ENCODE results near the gene METTL2B. TPM values are rescaled to one million over a fixed set of nuclear protein-coding genes. Genes with fewer than 3 reads are reported as not detected.
"Not testable (repeated sequence)": the region's sequence is repeated elsewhere in the genome, so short reads cannot be mapped to it uniquely, and the experiment has no call there.

Gene METTL2B
- total and polyA plus RNA-seq, 9 donors, result 9.5 to 31.3 (median 20.3) TPM

GRCh38 chr7:128477336-128477690 lies 765 bp downstream of the METTL2B start:
- H3K27ac ChIP-seq; H3K27me3 ChIP-seq; H3K9me3 ChIP-seq; H3K36me3 ChIP-seq; DNase-seq; H3K4me1 ChIP-seq (ENCODE audit: insufficient read depth): not testable (repeated sequence)
- 3 to 4% (median 3%) methylated on average over 4 of the region's 4 CpGs for WGBS, 3 donors
- peak overlapping the region; percentile 78 for H3K4me3 ChIP-seq
- intact Hi-C loops (cut with DNase I), result loop anchor here in 2 of 4 donors (5.0 to 10.0 kb wide), 2 partner anchors 405 to 407 kb away; no protein-coding TSS in a partner anchor

GRCh38 chr7:128479082-128479481 lies 2.5 kb downstream of the METTL2B start:
- WGBS, 3 donors, result 81 to 87% (median 86%) methylated on average over 4 of the region's 4 CpGs
- H3K36me3 ChIP-seq; DNase-seq; H3K9me3 ChIP-seq; H3K27ac ChIP-seq; H3K4me1 ChIP-seq (ENCODE audit: insufficient read depth); H3K27me3 ChIP-seq; H3K4me3 ChIP-seq: not testable (repeated sequence)
- intact Hi-C loops (cut with DNase I), result loop anchor here in 2 of 4 donors (5.0 to 10.0 kb wide), 2 partner anchors 403 to 406 kb away; no protein-coding TSS in a partner anchor

DNA sequence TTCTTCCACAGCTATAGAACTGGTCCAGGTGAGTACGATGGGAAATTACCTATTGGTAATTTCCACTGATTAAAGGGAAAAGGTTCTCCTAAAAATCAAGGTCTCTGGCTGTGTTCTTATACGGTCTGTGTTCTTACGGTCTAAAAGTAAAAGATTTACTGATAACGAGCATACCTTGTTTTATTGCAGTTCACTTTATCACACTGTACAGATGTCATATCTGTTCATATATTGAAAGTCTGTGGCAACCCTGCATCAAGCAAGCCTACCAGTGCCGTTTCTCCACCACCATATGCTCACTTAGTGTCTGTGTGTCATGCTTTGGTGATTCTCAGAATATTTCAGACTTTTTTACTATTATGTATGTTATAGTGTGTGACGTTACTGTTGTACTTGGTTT lies 11.6 kb downstream of the METTL2B start:
- H3K27me3 ChIP-seq; H3K36me3 ChIP-seq; H3K4me1 ChIP-seq (ENCODE audit: insufficient read depth); H3K4me3 ChIP-seq; H3K9me3 ChIP-seq; DNase-seq; H3K27ac ChIP-seq; intact Hi-C loops (cut with DNase I): not testable (repeated sequence)
- 90 to 92% (median 92%) methylated on average over 6 of the region's 6 CpGs for WGBS, 3 donors

GRCh38 chr7:128497405-128497804 lies 20.9 kb downstream of the METTL2B start:
- no peak overlapping the region for H3K27ac ChIP-seq
- no peak overlapping the region for H3K4me3 ChIP-seq
- H3K4me1 ChIP-seq (ENCODE audit: insufficient read depth), result no peaks in the 10 kb centered on the region
- no peak for DNase-seq
- H3K9me3 ChIP-seq, result no peaks in the 10 kb centered on the region
- H3K27me3 ChIP-seq, result no peaks in the 10 kb centered on the region
- H3K36me3 ChIP-seq, result no peaks in the 10 kb centered on the region
- 84 to 93% (median 85%) methylated on average over 9 of the region's 9 CpGs for WGBS, 3 donors
- intact Hi-C loops (cut with DNase I), result no loop called here
- TF ChIP-seq POLR2A (IDR thresholded peaks at IDR 0.05) (no peak), EP300 (IDR thresholded peaks at IDR 0.05) (no peak)
- TF ChIP-seq, protein P1, sequence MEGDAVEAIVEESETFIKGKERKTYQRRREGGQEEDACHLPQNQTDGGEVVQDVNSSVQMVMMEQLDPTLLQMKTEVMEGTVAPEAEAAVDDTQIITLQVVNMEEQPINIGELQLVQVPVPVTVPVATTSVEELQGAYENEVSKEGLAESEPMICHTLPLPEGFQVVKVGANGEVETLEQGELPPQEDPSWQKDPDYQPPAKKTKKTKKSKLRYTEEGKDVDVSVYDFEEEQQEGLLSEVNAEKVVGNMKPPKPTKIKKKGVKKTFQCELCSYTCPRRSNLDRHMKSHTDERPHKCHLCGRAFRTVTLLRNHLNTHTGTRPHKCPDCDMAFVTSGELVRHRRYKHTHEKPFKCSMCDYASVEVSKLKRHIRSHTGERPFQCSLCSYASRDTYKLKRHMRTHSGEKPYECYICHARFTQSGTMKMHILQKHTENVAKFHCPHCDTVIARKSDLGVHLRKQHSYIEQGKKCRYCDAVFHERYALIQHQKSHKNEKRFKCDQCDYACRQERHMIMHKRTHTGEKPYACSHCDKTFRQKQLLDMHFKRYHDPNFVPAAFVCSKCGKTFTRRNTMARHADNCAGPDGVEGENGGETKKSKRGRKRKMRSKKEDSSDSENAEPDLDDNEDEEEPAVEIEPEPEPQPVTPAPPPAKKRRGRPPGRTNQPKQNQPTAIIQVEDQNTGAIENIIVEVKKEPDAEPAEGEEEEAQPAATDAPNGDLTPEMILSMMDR (IDR thresholded peaks at IDR 0.05), result no peak

DNA sequence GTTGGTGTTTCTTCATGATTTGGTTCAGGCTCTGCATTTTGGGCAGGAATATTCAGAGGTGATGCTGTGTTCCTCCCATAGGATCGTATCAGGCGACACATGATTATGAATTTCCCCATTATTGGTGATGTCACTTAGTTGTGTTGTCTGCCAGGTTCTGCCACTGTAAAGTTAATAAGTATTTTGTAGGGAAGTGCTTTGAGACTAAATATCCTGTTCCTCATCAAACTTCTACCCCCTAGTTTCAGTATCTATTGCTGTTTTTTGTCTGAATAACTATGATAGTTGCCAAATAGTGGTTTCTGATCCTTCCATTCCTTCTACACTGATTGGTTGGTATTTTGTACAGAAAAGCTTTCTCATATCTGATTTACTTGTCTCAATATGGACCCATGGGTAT lies 28.9 kb downstream of the METTL2B start:
- H3K4me1 ChIP-seq (ENCODE audit: insufficient read depth); H3K4me3 ChIP-seq; H3K36me3 ChIP-seq; DNase-seq; H3K27me3 ChIP-seq; H3K9me3 ChIP-seq; H3K27ac ChIP-seq; intact Hi-C loops (cut with DNase I): not testable (repeated sequence)
- 88 to 94% (median 92%) methylated on average over 2 of the region's 2 CpGs for WGBS, 3 donors

DNA sequence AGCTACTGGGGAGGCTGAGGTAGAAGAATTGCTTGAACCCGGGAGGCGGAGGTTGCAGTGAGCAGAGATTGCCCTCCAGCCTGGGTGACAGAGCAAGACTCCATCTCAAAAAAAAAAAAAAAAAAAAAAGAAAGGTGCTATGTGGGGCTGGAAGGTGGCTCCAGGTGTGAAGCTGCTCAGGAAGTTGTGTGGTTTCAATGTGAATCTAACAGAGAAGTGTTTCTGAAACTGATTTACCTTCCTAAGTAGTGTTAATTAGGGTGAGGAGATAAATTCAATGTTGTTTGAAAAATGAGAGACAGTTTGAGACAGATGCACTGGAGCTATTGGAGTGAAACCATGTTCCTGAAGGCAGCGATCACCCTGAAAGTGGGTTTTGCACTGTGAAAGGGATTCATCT lies 30.3 kb downstream of the METTL2B start:
- H3K27ac ChIP-seq; H3K4me3 ChIP-seq; H3K36me3 ChIP-seq; H3K27me3 ChIP-seq; DNase-seq; H3K9me3 ChIP-seq; H3K4me1 ChIP-seq (ENCODE audit: insufficient read depth); intact Hi-C loops (cut with DNase I): not testable (repeated sequence)
- 90 to 98% (median 95%) methylated on average over 3 of the region's 3 CpGs for WGBS, 3 donors

- intact Hi-C loops (cut with DNase I); H3K27ac ChIP-seq; H3K4me1 ChIP-seq (ENCODE audit: insufficient read depth); H3K36me3 ChIP-seq; H3K4me3 ChIP-seq; DNase-seq; H3K9me3 ChIP-seq; H3K27me3 ChIP-seq: not testable (repeated sequence)
- WGBS, 3 donors, result 85 to 90% (median 88%) methylated on average over 5 of the region's 5 CpGs
Observed at GRCh38 chr7:128507321-128507993, 30.9 kb downstream of the METTL2B start.

DNA sequence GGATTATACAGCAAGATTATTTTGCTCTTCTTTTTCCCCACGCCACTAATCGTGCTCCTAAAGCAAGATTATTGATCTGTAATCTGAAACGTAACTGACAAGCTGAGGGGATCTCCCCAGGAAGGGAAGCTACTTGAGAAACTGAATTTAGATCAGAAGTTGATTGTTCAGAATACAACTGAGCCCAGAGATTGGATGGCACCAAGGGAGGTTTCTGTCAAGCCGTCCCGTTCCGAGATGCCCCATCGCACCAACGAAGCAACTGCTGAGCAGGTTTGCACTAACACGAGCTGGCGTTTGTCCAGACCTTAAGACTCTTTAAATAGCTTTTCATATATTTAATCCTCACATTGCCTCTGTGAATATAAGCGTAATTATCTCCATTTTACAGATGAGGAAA lies 35.1 kb downstream of the METTL2B start:
- H3K9me3 ChIP-seq; intact Hi-C loops (cut with DNase I); H3K27ac ChIP-seq; DNase-seq; H3K4me3 ChIP-seq; H3K36me3 ChIP-seq; H3K4me1 ChIP-seq (ENCODE audit: insufficient read depth); H3K27me3 ChIP-seq: not testable (repeated sequence)
- WGBS, 3 donors, result 72 to 85% (median 73%) methylated on average over 11 of the region's 11 CpGs

DNA sequence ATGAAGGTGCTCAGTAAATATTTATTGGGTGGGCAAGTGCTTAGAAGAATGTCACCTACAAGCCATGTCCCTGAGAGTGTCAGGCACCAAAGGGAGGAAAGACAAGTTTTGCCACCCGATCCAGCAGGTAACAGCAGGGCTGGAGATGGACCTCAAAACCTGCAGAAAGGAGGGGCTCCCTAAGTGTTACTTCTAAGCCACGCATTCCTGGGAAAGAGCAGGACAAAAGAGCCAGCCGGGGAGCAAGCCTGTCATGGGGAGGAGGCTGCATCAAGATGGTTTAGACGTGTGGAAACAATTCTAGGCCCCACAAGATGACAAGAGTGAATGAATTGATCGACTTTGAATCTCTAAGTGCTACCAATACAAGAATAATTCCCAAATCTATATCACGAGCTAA lies 38.7 kb downstream of the METTL2B start:
- H3K4me1 ChIP-seq (ENCODE audit: insufficient read depth); intact Hi-C loops (cut with DNase I); H3K4me3 ChIP-seq; H3K27me3 ChIP-seq; H3K27ac ChIP-seq; DNase-seq; H3K36me3 ChIP-seq; H3K9me3 ChIP-seq: not testable (repeated sequence)
- WGBS, 3 donors, result 59 to 64% (median 61%) methylated on average over 6 of the region's 6 CpGs

DNA sequence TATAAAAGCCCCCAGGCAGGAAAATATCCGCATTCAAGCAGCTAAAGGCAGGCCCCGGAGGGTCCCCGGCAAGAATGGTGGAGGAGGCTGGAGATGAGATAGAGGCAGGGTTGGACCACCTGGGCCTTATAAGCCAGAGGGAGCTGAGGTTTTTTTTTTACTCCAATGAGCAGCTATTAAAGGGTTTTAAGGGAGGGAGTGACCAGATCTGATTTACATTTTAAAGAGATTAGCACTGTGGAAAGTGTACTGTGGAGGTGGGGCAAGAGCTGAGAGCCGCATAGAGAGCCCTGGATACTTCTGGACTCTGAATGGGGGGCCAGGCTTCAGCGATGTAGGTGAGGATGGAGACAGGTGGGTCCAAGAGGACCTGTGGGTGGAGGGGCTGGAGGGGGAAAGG lies 40.5 kb downstream of the METTL2B start:
- H3K4me1 ChIP-seq (ENCODE audit: insufficient read depth); H3K9me3 ChIP-seq; DNase-seq; intact Hi-C loops (cut with DNase I); H3K4me3 ChIP-seq; H3K27ac ChIP-seq; H3K36me3 ChIP-seq; H3K27me3 ChIP-seq: not testable (repeated sequence)
- 44 to 64% (median 61%) methylated on average over 5 of the region's 5 CpGs for WGBS, 3 donors

DNA sequence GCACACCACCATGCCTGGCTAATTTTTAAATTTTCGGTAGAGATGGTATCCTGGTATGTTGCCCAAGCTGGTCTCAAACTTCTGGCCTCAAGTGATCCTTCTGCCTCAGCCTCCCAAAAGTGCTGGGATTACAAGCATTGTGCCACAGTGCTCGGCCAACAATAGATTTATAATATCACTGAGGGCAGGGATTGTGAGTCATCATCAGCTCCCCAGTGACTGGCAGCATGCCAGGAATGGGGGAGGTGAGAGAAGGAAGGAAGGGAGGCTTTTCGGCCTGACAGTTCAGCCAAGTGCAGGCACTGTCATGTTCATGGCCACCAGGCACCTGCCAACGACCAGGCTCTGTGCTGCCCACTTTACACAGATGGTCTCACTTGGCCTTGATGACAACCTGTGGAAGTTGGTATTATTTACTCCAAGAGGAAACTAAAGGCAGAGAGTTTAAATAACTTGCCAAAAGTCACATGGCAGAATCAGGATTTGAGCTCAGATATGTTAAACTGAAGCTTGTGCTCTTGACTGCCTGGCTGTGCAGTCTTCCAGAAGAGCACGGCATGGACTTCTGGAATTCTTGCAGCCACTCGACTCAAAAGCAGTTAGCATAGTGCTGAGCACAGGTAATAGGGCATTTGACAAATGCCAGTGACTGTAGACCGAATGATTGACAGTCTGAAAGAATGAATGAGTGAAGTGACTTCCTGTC lies 46.8 kb downstream of the METTL2B start:
- H3K27ac ChIP-seq; H3K4me1 ChIP-seq (ENCODE audit: insufficient read depth); H3K9me3 ChIP-seq; H3K4me3 ChIP-seq; H3K36me3 ChIP-seq; intact Hi-C loops (cut with DNase I); H3K27me3 ChIP-seq: not testable (repeated sequence)
- 26 to 34% (median 29%) methylated on average over 5 to 7 of the region's 7 CpGs for WGBS, 3 donors
- peak; percentile 77 to 84 (median 84) for DNase-seq

Measured in ovary (tissue), 9 donors.